GM18867 (cell line): ENCODE results near the gene ICAM5.
"Not testable (repeated sequence)": the region's sequence is repeated elsewhere in the genome, so short reads cannot be mapped to it uniquely, and the experiment has no call there.

Experiments used
- ATAC-seq: cut with Tn5 transposase; IDR thresholded peaks from one replicate; pipeline ENCODE4 v1.9.1; 2021; ENCODE audit warnings: mild to moderate bottlenecking, moderate library complexity; ENCODE audit not compliant: unreplicated experiment

The ICAM5 gene, protein sequence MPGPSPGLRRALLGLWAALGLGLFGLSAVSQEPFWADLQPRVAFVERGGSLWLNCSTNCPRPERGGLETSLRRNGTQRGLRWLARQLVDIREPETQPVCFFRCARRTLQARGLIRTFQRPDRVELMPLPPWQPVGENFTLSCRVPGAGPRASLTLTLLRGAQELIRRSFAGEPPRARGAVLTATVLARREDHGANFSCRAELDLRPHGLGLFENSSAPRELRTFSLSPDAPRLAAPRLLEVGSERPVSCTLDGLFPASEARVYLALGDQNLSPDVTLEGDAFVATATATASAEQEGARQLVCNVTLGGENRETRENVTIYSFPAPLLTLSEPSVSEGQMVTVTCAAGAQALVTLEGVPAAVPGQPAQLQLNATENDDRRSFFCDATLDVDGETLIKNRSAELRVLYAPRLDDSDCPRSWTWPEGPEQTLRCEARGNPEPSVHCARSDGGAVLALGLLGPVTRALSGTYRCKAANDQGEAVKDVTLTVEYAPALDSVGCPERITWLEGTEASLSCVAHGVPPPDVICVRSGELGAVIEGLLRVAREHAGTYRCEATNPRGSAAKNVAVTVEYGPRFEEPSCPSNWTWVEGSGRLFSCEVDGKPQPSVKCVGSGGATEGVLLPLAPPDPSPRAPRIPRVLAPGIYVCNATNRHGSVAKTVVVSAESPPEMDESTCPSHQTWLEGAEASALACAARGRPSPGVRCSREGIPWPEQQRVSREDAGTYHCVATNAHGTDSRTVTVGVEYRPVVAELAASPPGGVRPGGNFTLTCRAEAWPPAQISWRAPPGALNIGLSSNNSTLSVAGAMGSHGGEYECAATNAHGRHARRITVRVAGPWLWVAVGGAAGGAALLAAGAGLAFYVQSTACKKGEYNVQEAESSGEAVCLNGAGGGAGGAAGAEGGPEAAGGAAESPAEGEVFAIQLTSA

DNA sequence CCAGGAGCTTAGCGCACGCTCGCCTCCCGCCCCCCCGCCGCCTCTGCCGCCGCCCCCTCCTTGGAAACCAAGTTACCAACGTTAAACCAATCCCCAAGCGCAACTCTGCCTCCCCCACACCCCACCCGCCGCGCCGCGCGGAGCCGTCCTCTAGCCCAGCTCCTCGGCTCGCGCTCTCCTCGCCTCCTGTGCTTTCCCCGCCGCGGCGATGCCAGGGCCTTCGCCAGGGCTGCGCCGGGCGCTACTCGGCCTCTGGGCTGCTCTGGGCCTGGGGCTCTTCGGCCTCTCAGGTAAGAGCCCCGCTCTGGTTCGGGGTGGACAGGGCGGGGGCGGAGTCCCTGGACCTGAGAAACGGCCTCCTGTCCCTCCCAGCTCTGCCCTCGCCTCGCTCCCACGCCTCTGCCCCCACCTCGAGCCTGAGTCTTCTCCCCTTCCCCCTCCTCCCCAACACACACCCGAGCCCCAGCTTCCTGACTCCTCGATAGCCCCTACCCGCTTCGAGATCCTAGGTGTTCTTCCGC is at the start of gene ICAM5:
Gene ICAM5, plus strand, starts transcription at position 117 of the 521 bp plus-strand sequence. Its CDS starts 92 bp downstream, at position 209.
- no peak for ATAC-seq

- not testable (repeated sequence) for ATAC-seq
These were observed 47.8 kb upstream of the ICAM5 start for GRCh38 chr19:10241826-10242449.

DNA sequence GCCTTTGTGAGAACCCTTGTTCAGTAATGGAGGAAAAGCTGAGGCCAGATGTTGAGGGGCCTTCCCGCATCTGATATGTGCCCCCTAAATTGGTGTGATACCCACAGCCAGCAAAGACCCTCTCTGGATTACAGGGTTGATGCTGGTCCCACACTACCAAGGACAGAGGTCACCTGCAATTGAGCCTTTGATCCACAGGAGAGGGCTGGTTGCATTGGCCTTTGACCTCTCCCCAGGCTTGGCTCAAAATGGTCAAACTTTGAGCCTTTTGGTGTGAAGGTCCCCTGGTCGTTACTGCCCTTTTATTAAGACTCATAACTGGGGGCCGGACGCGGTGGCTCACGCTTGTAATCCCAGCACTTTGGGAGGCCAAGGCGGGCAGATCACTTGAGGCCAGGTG is 46.1 kb upstream of the ICAM5 start:
- no peak for ATAC-seq

DNA sequence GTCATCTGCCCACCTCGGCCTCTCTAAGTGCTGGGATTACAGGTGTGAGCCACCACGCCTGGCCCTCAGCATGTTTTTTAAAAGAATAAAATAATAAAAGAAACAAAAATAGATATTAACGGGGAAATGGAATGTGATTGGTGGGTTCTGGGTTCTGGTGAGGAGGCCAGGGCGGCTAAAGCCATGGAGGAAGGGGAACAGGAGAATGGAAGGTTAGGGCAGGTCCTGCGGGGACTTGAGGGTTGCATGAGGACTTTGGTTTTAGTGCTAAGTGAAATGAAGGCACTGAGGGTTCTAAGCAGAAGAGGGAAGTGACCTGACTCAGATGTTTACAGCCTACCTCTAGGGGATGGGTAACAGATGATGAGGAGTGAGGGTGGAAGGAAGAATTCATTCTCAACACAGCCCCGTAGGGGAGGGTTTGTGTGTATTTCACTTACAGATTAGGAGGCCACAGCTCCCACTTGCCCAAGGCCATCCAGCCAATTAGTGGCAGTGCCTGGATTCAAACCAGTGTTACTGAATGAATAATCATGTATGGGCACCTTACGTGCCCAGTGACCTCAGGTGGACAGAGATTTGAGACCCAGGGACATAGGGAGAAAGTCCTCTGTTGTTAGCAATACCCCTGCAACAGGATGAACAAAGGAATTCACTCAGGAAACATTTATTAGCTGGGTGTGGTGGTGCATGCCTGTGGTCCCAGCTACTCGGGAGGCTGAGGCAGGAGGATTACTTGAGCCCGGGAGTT is 44.4 kb upstream of the ICAM5 start:
- ATAC-seq = no peak

GRCh38 chr19:10246511-10246910 is 43.2 kb upstream of the ICAM5 start:
- no peak for ATAC-seq

GRCh38 chr19:10251792-10252694 is 37.7 kb upstream of the ICAM5 start, which contains the start of gene MRPL4:
MRPL4 (plus strand) TSS chr19:10252214; CDS start chr19:10252254, 40 bp downstream.
- ATAC-seq = peak; percentile 87

DNA sequence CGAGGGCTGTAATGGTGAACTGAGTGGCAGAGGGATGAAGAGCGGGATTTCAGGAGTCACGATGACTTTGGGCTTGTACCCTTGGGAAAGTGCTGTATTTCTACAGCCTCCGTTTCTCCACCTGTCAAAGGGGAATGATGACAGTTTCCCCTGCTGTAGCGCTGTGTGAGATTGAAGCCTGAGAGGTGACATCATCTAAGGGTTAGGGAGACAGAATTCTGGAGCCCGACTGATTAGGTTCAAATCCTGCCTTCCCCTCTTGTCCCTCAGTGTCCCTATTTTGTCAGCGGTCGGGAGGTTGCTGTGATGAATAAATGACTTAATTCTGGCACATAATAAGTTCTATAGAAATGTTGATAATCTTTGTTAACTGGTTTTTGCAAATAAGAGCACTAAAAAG is 37.0 kb upstream of the ICAM5 start:
- no peak for ATAC-seq

DNA sequence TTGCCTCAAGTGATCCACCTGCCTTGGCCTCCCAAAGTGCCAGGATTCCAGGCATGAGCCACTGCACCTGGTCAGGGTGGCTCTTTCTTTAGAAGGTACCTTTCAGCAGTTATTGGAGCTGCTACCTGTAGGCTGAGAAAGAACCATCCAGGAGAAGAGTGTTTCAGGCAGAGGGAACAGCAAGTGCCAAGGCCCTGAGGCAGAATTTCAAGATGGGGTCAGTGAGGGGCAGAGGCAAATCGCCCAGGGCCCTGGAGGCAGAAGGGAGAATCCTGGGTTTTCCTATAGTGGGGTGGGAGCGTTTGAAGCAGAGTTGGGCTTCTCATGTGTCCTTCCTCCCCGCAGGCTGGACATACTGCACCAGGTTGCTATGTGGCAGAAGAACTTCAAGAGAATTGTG is 35.5 kb upstream of the ICAM5 start:
- ATAC-seq = no peak

- no peak for ATAC-seq
These were observed 34.4 kb upstream of the ICAM5 start for GRCh38 chr19:10255358-10255757.

- ATAC-seq = no peak
These were observed 33.2 kb upstream of the ICAM5 start for GRCh38 chr19:10256551-10256950.

- ATAC-seq = no peak
These were observed 32.7 kb upstream of the ICAM5 start for GRCh38 chr19:10256970-10257615.

DNA sequence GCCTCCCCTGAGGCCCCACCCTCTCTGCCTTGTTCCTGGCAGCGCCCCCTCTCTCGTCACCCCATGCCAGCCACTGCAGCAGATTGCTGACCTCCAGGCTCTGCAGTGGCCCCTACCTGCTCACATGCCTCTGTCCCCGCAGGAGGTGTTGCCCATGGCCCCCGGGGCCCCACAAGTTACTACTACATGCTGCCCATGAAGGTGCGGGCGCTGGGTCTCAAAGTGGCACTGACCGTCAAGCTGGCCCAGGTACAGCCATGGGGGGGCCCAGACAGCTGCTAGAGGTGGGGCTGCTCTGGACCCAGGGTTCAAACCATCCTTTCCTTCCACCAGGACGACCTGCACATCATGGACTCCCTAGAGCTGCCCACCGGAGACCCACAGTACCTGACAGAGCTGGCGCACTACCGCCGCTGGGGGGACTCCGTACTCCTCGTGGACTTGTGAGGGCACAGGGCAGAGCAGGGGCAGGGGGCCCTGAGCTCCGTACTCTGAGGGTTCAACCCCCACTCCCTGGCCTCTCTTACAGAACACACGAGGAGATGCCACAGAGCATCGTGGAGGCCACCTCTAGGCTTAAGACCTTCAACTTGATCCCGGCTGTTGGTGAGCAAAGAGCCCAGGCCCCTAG is 31.6 kb upstream of the ICAM5 start:
- ATAC-seq = no peak

DNA sequence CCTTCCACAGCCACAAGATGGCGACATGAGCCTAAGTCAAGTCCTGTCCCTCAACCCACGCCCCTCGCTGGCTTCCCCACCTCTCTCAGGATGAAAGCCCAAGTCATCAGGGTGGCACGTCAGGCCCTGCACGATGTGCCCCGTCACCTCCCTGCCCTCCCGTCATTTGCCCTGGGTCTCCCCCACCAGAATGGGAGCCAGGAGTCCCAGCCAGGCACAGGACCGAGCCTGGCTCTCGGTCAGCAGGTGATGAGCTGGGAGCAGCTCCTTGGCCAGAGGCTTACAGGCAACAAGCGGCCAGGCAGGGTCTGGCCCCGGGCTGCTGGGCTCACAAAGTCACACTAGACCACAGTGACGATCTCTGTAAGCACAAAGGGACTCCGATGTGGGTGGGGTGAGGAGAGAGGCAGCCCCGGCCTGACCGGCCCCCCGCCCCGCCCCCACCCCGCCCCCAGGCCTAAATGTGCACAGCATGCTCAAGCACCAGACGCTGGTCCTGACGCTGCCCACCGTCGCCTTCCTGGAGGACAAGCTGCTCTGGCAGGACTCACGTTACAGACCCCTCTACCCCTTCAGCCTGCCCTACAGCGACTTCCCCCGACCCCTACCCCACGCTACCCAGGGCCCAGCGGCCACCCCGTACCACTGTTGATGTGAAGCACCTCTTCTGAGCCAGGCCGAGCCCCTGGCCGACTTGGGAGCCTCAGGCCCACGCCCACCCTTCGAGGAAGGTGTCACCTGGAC is 30.4 kb upstream of the ICAM5 start:
- ATAC-seq = no peak

- no peak for ATAC-seq
These were observed 29.6 kb upstream of the ICAM5 start for GRCh38 chr19:10260141-10260584.

- no peak for ATAC-seq
These were observed 27.0 kb upstream of the ICAM5 start for GRCh38 chr19:10262771-10263170.

DNA sequence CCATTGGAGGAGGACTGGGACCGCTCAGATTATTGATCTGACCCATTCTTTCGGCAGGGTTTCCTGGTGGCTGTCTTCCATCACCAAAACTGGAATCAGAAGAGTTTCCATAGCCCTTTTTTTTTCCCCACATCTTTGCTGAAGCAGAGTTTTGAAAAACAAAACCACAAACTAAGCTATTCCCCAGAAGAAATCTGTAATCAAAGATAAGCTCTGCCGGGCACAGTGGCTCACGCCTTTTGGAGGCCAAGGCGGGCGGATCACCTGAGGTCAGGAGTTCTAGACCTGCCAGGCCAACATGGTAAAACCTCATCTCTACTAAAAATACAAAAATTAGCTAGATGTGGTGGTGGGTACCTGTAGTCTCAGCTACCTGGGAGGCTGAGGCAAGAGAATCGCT is 23.0 kb upstream of the ICAM5 start:
- no peak for ATAC-seq

- ATAC-seq = no peak
These were observed 21.7 kb upstream of the ICAM5 start for GRCh38 chr19:10268071-10268470.
